ENCODE results near the gene TMEM192.
A peak's percentile ranks its signal among the peaks of the same experiment; 100 is the strongest.
"Not testable (repeated sequence)": the region's sequence is repeated elsewhere in the genome, so short reads cannot be mapped to it uniquely, and the experiment has no call there.

The TMEM192 gene

DNA sequence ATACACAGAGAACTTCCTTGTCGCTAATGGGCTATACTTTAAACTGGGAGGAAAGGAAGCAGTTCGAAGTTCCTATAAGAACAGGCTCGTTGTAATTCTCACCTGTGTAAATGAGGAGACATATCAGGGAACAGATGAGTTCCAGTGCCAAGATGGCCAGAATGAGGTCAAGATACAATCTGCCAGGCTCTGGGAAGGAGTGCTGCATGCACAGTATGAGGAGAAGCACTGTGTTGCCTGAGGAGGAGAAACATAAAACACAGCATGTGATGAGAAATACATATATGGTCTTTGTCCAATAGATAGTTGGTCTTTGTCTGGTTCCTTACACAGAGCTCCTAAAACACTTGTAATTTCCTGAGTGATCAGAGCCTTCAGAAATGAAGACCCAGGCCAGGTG, 24.3 kb downstream of the TMEM192 start:
- no peak for DNase-seq

DNA sequence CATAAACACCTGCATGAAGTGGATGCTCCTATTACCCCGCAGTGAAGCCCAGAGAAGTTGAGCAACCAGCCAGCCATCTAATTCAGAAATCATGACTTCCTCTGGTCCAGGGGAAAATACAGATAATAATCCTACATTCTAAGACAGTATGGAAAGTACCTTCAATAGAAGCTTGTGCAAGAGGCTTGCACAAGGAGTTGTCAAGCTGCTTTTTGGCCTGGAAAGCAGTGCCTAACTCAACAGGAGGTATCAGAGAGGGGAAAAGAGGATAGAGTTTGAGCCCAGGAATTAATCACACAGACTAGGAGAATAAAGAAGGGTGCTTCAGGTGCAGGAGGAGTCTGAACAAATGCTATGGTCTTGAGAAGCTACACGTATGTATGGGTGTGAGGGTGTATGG, 26.7 kb downstream of the TMEM192 start:
- no peak for DNase-seq

DNA sequence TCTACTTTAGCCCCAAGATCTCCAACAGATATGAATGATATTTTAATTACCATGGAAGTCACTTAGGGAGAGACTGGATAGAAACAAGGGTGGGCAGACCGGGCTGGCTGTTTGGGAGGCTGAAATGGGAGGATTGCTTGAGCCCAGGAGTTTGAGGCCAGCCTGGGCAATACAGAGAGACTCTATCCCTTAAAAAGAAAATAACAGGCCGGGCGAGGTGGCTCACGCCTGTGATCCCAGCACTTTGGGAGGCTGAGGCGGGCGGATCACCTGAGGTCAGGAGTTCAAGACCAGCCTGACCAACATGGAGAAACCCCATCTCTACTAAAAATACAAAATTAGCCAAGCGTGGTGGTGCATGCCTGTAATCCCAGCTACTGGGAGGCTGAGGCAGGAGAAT, 27.9 kb downstream of the TMEM192 start:
- not testable (repeated sequence) for DNase-seq

DNA sequence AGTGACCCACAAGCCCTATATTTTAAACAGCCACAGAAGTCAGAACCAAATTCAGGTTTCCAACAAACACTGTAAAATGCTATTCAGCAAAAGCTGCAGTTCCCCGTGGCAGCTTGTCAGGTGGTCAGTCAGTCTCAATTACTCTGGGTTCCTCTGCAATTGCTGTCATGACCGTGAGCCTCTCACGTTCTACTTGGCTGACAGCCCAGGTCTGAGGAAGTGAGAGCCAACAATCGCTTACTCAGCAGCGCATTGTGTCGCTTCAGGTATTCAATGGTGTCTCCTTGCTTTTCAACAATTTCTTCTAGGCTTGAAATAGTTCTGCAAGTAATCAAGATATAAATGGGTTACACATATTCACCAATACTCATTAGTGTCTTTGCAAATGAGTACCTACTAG, 33.2 kb downstream of the TMEM192 start:
- DNase-seq = peak; percentile 6

DNA sequence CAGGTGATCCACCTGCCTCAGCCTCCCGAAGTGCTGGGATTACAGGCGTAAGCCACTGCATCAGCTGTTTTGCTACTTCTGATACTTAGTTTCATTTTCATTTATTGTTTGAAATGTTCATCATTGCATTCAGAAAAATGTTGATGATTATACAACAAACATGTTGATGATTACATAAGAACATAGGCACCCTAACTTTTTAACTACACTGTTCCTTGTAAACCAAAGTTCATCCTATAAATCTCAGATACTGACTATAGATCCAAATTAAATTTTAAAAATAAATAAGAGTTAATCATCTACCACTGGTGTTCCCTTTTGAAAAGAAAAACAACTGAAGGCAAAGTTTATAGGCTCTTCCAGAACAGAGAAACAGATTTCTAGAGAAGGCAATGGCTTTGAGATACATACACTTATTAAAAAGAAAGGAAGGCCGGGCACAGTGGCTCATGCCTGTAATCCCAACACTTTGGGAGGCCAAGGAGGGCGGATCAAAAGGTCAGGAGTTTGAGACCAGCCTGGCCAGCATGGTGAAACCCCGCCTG, 35.6 kb downstream of the TMEM192 start:
- DNase-seq = no peak

DNA sequence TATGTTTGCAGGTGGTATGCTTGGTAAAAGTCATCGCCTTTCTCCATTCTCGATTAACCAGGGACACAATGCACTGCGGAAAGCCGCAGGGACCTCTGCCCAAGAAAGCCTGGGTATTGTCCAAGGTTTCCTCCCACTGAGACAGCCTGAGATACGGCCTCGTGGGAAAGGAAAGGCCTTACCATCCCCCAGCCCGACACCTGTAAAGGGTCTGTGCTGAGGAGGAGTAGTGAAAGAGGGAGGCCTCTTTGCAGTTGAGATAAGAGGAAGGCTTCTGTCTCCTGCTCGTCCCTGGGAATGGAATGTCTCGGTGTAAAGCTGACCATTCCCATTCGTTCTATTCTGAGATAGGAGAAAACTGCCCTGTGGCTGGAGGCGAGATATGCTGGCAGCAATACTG, 39.3 kb downstream of the TMEM192 start:
- DNase-seq = not testable (repeated sequence)

DNA sequence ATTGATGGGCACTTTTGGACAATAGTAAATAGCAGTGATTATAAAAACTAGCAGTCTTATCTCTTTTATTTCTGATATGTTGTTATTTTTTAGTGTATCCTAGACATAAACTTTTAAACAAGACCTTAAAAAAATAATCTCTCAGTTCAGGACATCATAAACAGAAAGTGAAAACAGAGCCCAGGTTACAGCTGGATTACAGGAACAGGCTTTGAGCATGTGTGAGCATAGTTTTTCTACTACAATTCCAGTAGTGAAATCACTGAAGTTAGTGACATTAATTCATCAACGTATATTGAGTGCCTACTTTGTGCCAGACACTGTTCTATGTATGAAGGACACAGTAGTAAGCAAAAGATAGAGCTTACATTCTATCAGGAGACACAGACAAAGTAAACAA, 42.1 kb downstream of the TMEM192 start:
- no peak for DNase-seq

DNA sequence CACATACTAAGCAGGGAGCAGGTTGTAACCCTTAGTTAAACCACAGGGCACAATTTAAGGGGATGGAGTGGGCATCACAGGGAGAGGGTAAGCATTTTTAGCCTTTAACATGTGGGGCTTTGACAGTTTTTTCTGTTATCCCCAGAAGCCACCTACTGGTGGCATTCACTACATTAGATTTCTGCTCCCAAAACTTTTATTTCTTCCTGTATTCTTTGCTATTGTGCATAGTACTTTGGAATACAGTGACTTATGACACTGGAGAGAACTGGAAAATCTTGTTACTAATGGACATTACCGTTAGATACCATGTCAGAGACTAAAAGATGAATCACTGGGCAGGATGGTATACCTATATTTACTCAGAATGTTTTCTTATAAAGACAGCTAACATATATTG, 51.7 kb downstream of the TMEM192 start:
- DNase-seq = no peak

DNA sequence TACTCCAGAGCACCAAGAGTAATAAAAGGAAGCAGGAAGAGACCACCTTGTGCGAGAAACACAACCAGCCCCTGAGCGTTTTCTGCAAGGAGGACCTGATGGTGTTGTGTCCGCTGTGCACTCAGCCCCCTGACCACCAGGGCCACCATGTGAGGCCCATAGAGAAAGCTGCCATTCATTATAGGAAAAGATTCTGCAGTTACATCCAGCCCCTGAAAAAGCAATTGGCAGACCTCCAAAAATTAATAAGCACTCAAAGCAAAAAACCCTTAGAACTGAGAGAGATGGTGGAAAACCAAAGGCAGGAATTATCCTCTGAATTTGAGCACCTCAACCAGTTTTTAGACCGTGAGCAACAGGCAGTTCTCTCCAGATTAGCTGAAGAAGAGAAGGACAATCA, 53.3 kb downstream of the TMEM192 start:
- no peak for DNase-seq

DNA sequence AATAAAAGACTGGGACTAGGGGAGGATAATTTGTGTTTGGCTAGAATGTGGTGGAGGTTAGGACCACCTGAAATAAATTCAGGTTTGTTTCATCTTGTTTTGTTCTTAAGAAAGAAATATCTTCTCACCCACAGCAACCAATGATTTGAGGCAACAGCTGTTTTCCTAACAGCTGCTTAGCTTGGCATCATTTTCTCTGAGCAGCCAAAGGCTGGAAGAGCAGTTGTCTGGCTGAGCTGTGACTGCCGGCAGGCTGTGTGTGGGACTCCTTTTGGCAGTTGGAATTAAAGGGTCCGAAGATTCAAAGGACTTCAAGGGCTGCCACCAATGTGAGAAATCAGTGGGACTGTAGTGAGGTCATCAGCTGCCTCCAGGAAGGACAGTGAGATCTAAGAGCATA, 54.0 kb downstream of the TMEM192 start:
- no peak for DNase-seq

DNA sequence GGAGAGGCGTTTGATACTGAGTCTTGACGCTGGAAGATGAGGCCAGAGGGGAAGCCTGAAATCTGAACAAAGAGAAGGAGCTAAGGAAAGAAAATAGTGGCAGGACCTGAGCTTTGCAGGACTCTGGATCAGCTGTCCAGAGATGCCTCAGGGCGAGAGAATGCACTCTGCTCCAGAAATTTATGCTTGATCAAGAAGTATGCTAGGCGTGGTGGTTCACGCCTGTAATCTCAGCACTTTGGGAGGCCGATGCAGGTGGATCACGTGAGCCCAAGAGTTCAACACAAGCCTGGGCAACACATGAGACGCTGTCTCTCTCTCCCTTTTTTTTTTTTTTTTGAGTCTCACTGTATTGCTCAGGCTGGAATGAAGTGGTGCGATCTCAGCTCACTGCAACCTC, 57.1 kb downstream of the TMEM192 start:
- DNase-seq = no peak

DNA sequence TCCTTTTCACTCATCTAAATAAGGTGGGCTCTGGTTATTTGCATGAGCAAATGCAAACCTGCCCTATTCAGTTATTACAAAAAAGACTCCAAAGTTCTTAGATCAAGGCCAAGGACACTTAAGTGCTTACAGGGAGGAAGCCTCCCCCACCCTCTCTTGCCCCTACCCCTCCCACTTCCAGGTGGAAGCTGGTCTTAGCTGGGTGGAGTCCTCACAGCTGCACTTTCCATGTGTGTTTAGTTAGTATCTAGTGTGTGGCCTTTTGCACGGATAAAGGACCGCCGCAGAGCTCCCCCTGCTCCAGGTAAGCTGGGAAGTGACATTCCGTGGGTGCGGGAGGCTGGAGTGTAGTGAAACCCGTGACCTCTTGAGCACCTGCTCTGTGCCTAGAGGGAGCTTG, 59.0 kb downstream of the TMEM192 start, which contains the start of gene TRIM75:
Gene TRIM75 (plus strand): TSS at position 222 of the 400 bp plus-strand sequence. CDS start 5,282 bp downstream, outside the sequence.
- no peak for DNase-seq

DNA sequence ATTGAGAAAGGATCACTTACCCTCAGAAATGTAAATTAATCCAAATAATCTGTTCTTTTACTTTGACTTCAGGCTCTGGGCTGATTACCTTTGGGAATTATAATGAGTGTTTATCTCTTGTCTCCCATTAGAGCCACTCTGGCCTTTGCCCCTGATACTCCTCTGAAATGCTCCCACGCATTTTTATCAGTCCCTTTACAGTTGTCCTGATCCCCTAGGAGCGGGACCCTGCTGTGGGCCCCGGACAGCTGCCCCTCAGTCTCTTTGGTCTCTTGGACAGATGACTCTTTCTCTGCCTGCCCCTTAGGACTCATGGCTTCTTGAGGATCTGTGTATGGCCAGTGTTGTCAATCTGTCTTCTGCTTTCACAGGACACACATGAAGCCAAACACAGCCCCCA, 60.0 kb downstream of the TMEM192 start:
- DNase-seq = no peak

DNA sequence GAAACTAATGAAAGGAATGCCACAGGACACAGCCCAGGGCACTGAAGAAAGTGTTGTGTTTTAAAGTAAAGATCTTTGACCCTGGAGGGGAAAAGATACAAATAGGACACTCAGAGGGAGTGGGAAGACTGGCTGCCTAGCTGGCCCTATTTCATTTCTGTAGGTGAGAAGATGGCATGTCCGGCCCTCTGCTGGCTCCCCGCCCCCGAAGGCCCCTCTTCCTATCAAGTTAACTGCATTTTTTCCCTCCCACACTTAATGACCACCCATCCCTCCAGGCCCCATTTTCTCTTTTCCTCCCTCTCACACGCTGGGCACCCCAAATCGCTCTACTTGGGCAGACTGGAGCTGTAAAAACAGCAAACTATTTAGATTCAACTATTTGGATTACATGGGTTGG, 64.5 kb downstream of the TMEM192 start:
- no peak for DNase-seq

DNA sequence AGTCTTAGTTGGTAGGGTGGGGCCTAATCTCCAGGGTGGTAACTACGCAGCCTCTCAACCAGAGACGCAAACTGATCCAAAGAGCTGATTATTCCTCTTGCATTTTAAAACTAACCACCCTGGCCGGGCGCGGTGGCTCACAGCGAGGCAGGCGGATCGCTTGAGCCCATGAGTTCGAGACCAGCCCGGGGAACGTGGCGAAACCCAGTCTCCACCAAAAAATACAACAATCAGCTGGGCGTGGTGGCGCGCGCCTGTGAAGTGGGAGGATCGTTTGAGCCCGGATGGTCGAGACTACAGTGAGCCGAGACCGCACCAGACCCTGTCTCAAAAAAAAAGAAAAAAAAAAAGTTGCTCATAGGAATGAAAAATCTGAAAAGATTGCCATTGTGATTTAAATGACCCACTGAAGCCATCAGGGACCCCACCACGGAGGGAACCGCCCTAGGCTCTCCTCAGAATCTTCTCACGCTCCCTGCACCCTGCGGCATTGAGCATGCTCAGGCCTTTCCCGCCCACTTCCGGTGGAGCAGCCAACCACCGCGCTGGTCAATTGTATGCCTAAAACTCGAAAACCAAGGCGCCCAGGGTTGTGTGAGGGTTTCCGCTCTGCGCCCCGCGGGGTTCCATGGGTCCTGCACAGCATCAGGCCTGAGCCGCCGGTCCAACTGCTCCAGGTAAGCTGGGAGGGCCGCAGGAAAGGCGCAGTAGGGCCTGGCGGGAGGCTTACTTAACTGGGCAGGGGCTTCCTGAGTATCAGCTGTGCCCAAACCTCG, 81.0 kb downstream of the TMEM192 start, which contains the start of gene TRIM60:
Gene TRIM60 (plus strand): TSS at position 564 of the 776 bp plus-strand sequence. CDS start 8,074 bp downstream, outside the sequence.
- DNase-seq = no peak

DNA sequence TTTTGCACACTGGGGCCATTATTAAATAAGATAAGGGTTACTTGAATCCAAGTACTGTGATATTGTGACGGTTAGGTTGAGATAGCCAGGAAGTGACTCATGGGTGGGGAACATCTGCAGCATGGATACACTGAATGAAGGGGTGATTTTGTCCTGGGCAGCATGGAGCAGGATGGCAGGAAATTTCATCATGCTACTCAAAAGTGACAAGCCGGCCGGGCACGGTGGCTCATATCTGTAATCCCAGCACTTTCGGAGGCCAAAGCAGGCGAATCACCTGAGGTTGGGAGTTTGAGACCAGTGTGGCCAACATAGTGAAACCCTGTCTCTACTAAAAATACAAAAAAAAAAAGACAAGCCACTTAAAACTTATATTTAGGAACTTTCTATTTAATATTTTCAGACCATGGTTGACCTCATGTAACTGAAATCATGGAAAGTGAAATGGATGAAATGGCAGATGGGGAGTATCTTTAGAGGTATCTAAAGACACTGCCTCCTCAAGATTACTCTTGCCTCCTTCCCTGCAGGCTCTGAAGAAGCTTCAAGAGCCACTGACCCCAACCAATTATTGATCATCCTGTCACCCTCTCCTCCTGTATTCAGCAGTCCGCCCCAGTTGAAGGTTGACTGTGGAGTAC, 84.8 kb downstream of the TMEM192 start:
- no peak for DNase-seq

DNA sequence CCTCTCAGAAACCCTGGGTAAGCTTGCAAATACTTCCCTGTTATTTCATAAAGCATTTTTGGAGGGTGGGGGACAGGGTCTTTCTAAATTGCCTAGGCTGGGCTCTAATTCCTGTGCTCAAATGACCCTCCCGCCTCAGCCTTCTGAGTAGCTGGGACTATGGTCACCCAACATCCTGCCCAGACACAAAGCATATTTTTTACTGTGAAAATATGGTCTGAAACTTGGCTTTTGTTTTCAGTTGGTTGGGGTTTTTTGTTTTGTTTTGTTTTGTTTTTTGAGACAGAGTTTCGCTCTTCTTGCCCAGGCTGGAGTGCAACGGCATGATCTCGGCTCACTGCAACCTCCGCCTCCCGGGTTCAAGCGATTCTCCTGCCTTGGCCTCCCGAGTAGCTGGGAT, 86.9 kb downstream of the TMEM192 start:
- DNase-seq = not testable (repeated sequence)
